GM18873 (cell line): ENCODE measurements around the gene CNIH2.

Experiments
- ATAC-seq: cut with Tn5 transposase; IDR thresholded peaks from one replicate; pipeline ENCODE4 v1.9.1; 2021; ENCODE audit warnings: mild to moderate bottlenecking, moderate library complexity, moderate number of reproducible peaks; ENCODE audit not compliant: unreplicated experiment, low FRiP score

CNIH2 gene

DNA sequence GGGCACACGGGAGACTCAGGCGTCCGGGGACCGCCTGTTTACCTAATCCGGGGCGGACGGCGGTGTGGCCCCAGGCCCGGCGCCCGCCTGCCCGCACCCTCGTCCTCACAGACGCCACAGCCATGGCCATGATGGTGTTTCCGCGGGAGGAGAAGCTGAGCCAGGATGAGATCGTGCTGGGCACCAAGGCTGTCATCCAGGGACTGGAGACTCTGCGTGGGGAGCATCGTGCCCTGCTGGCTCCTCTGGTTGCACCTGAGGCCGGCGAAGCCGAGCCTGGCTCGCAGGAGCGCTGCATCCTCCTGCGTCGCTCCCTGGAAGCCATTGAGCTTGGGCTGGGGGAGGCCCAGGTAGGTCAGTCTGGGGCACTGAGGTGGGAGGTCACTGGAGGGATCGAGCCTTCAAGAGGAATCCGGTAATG is 19.5 kb upstream of the CNIH2 start:
- ATAC-seq, result peak; percentile 4

DNA sequence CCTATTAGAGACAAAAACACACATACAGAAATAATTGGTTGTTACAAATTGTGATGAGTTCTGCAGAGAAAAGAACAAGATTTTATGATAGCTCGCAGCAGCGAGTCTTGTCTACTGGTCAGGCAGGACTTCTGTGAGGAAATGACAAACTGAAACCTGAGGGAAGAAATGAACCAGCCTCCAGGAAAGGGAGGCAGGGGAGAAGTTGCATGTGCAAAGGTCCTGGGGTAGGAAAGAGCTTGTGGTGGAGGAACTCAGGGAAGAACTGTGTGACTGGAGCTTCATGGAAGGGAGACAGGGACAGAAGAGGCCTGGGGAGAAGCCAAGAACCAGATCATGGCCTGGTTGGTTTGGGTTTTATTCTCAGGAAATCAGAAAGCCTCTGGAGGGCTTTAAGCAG is 18.8 kb upstream of the CNIH2 start:
- ATAC-seq, result no peak

DNA sequence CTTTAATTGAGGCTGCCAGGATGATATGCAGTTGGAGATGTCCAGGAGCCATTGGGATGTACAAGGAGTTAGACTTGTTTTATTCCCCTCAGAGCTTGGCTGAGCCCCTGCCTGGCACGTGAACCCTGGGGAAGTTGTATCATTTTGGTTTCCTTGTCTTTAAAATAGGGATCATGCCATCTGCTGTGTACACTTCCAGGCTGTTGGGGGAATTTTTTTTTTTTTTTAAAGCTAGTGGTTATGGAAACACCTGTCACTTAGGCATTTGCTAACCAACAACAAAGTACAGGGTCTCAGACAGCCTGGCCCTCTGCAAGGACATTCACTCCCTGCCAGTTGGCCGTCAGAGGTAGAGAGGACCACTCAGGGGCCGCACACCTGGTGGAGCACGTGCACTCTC is 18.0 kb upstream of the CNIH2 start:
- ATAC-seq, result no peak

DNA sequence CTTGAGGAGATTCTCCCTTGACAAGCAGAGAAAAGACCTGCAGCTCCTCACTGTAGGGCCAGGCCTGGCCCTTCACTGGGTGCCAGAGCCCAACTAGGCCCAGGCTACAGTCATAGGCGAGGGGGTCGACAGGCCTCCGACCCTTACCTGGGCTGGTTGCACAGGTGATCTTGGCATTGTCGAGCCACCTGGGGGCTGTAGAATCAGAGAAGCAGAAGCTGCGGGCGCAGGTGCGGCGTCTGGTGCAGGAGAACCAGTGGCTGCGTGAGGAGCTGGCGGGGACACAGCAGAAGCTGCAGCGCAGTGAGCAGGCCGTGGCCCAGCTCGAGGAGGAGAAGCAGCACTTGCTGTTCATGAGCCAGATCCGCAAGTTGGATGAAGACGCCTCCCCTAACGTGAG is 16.4 kb upstream of the CNIH2 start:
- ATAC-seq, result no peak

DNA sequence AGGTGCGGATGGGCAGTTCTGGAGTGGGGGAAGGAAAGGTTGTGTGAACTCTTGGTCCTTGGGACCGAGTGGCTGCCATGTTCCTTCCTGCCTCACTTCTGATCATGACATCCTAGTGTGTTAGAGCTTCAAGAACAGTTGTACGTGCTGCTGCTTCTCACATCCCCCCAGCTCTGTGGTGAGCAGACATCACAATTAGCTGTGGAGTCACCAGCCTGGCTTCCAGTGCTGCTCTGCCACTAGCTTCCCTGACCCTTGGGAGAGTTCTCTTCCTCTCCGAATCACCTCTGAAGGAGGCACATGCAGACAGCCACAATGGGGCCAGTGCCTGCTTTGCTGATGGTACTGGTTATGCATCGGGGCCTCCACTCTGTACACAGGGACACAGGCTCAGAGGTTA is 15.8 kb upstream of the CNIH2 start:
- ATAC-seq, result no peak

DNA sequence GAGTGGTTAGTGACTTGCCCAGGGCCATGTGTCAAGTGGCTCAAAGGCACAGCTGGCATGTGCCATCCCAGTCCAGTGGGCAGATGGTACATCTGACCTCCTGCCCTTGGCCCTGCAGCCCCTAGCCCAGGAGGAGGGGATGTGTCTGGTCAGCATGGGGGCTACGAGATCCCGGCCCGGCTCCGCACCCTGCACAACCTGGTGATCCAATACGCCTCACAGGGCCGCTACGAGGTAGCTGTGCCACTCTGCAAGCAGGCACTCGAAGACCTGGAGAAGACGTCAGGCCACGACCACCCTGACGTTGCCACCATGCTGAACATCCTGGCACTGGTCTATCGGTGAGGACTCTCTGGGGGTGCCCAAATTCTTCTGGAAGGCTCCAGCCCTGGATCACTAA is 15.3 kb upstream of the CNIH2 start:
- no peak for ATAC-seq

DNA sequence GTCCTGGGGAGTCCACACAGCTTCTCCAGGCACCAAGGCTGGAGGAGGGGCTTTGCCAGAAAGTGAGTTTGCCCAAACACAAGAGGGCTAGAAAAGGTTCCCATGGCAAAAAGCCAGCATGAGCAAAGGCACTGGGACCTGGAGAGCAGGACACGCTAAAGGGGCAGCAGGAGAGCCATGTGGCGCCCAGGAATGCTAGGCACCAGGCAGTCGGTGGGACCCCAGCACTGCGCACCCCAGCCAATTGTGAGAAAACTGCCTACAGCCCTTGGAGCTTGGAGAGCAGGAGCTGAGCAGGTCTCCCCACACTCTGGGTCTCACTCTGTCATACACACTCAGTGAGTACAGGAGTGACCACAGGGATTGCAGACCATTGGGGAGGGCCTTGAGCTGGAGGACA is 14.7 kb upstream of the CNIH2 start:
- no peak for ATAC-seq

DNA sequence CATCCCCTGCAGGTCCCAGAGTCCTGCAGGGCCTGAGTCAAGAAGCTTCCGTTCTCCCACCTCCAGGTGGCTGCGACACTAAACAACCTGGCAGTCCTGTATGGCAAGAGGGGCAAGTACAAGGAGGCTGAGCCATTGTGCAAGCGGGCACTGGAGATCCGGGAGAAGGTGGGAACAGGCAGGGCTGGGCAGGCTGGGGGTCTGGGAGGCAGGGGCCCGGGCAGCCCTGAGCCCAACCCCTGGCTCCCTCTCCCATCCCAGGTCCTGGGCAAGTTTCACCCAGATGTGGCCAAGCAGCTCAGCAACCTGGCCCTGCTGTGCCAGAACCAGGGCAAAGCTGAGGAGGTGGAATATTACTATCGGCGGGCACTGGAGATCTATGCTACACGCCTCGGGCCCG is 14.2 kb upstream of the CNIH2 start:
- no peak for ATAC-seq

DNA sequence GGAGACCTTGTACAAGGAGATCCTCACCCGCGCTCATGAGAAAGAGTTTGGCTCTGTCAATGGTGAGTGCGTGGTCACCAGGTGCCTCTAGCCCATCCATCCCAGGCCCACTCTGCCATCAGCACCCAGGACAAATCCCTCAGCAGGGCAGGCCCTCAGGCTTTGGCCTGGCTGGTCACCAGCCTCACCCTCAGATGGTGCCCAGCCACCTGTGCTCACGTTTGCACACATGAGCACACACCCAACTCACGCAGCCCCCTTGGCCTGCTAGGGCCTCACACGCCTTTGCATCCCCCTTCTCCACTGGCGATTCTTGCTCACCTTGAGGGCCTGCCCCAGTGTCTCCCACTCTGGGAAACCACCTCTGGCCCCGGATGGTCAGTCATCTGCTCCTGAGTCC is 13.6 kb upstream of the CNIH2 start:
- no peak for ATAC-seq

DNA sequence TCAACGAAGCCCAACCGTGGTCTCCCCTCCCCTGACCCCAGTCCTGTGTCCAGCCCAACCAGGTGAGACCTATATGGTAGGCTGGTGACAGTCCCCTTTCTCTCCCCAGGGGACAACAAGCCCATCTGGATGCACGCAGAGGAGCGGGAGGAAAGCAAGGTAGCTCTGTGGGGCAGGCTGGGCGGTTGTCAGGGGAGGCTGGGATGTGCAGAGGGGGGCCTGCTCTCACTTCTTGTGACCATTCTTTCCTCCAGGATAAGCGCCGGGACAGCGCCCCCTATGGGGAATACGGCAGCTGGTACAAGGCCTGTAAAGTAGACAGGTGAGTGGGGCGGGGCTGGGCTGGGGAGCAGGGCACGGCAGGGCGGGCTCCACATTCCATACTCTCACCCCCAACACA is 13.1 kb upstream of the CNIH2 start:
- ATAC-seq, result no peak

DNA sequence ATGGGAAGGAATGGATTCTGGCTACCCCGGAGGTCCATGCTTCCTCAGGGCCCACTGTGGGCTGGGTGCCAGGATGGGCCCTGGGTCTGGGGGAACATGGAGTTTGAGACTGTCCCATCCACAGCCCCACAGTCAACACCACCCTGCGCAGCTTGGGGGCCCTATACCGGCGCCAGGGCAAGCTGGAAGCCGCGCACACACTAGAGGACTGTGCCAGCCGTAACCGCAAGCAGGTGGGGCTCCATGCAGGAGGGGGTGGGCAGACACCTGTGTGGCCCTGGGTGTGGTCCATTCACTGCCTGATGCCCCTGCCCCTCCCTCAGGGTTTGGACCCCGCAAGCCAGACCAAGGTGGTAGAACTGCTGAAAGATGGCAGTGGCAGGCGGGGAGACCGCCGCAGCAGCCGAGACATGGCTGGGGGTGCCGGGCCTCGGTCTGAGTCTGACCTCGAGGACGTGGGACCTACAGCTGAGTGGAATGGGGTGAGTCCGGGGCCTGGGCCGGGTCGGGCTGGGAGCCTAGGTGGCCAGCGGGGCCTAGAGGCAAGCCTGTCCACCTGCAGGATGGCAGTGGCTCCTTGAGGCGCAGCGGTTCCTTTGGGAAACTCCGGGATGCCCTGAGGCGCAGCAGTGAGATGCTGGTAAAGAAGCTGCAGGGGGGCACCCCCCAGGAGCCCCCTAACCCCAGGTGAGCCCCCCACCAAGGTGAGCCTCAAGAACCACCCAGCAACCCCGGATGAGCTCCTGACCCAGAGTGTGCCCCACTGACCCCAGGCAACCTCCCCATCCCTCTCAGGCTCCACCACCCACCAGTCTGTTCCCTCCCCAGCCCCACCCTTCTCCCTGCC is 12.2 kb upstream of the CNIH2 start:
- no peak for ATAC-seq

DNA sequence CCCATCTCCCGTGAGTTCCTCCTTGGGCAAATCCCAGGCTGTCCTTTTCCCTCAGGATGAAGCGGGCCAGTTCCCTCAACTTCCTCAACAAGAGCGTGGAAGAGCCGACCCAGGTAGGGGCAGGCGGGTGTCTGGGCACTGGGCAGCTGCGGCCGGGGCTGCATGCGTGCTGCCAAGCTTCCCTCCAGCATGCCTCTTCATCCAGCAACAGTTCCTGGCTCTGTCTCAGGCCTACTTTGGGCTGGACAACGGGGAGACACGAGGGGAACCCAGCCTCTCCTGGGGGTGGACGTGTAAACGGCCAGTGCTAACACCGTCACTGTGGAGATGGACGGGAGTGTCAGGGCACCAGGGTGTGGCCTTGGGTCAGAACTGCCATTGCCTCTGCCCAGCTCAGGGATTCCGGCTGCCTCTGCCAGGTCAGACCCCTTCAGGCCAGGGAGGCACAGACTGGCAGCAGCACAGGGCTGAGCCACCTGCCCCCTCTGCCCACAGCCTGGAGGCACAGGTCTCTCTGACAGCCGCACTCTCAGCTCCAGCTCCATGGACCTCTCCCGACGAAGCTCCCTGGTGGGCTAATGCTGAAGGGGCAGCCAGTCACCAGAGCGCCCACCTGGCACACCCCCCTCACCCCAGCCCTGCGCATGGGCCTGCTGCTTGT is 11.5 kb upstream of the CNIH2 start:
- ATAC-seq, result no peak

DNA sequence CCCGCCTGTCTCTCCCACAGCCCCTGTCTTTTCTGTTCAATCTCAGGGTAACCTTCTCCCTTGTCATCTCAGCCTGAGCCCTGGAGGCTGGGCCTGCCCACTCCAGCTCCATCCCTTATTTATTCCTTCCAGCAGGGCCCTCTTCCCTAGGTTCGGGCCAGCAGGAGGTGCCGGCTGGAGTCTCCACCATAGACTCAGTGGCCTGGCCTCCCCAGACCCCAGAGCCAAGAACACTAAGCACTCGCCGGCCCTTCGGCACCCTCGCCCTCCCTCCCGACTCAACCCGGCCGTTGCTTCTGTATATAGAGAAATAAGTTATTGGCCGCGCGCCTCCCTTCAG is 11.0 kb upstream of the CNIH2 start:
- no peak for ATAC-seq

DNA sequence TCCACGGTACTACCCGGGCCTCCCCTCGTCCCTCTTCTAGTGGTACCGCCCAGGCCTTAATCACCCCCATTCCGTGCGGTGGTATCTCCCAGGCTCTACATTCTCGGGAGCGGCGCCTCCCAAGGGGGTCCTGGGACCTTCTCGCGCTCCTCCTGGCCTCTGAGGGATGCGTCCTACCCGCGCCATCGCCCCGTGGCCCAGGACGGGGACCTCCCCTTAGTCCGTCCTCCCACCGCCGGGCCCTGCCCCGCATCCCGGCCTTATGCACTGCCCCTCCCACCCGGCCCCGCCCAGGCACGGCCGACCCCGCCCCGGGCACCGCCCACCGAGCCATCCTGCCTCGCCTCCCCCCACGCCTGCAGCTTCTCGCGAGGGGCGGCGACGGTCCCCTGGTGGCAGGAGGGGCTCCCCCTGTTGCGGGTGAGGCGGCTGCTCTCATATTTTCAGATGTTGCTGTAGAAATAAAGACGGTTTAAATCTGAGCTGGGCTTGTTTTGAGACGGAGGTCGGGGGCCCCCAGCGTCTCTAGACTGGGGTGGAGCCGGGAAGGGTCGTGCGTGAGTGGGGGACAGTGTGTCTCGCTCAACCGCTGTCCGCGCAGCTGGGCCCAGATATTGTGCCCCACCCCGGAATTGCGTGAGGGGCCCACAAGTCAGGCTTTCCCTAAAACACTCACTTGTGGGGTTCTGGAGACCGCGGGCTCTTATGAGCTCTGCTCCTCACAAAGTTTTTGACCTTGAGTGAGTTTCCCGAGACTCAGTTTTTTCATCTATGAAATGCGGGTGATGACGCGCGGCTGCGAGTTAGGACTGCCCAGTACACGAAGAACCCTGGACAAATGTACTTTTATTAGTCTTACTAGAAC is 10.4 kb upstream of the CNIH2 start:
- peak; percentile 30 for ATAC-seq

DNA sequence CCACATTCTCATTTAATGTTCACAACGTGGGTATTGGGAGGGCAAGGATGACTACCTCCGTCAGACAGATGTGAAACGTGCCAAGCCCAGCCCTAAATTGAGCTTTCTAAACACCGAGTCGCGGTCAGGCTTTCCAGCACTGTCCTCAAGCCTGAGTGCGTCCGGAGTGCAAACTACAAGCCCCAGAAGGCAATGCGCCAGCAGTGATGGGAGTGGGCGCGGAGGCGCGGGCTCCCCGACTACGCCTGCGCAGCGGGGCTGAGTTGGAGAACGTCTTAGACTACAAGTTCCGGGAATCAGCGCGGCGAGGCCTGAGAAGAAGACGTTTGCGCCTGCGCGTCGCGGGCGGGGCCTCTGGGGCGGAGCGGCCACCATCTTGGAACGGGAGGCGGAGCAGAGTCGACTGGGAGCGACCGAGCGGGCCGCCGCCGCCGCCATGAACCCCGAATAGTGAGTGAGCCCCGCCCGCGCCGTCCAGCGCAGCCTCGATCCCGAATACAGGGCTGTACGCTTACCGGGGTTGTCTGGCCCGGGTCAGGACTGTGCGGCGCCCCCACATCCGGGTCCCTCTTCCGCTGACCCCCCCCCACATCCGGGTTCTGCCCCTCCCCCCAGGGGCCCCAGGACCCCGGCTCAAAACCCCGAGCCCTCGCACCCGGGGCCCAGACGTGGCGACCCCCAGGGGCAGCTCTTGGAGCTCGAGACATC is 9.6 kb upstream of the CNIH2 start, which contains the start of gene RAB1B:
RAB1B (plus strand) TSS at position 396 of the 708 bp plus-strand sequence; CDS start at position 437, 41 bp downstream.
- ATAC-seq, result peak; percentile 78

DNA sequence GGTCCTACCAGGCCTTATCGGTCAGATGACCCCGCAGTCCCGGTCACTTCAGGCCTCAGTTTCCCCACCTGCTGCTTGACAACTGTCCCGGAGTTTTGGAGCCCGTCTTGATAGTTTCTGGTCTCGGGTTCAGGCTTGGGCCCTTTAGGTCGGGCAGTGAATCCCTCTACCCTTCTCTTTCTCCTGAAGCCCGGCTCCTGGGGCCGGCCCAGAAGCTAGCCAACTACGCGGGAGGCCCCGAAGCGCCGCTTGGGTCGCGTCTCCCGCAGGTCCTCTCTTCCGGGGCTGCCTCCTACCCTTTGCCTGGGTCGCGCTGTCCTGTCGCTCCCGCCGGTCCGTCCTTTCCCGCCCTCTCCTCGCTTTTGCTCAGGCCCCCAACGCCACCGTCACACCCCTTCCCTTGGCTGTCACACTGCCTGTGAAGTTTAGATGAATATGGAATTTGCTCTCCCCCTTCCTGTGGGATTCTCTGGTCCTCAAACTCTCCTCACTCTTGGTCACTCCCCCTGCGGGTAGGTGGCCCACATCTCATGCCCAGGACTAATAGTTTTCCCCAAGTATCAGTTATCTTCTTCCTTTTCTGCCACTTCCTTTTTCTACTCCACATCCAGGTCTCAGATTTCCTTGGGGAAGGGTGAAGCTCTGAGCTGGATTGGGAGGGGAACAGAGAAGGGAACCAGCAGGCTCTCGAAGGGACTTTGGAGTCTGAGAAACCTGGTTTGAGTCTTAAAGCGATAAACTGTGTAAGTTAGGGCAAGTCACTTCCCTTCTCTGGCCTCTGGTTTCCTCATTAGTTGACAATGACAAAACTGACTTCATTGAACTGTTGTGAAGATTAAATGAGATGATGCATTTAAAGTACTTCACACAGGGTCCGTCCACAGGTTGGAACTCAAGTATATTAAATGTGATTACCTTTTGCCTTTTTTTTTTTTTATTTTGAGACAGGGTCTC is 8.7 kb upstream of the CNIH2 start:
- no peak for ATAC-seq

DNA sequence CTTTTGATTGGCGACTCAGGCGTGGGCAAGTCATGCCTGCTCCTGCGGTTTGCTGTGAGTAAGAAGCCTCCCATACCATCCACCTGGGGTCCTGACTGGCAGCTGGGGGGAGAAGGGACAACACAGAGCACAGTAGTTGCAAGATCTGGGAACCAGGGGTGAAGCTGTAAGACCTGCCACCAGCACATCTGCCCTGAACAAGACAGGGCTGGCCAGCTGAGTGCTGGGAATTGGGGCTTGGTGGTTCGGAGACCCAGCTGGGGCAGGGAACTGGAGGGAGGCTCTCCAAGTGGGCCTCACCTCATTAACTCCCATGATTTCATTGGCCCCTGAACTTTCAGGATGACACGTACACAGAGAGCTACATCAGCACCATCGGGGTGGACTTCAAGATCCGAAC is 6.2 kb upstream of the CNIH2 start:
- no peak for ATAC-seq

DNA sequence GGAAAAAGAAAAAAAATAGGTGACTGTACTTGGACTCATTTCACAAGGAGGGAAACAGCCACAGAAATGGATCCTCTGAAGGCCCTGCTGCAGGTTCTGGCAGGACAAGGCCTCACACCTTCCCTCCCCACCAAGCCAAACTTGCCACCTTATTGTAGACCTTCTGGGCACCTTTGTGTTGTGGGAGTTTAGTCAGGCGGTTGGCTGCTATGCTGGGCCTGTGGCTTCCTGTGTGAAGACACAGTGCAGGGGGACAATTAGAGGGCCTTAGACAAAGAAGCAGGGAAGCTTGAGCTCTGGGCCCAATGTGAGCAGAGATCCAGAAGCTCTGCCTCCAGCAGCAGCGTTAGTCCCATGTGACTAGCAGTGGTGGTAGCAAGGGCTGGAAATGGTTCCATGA is 5.4 kb upstream of the CNIH2 start:
- no peak for ATAC-seq

DNA sequence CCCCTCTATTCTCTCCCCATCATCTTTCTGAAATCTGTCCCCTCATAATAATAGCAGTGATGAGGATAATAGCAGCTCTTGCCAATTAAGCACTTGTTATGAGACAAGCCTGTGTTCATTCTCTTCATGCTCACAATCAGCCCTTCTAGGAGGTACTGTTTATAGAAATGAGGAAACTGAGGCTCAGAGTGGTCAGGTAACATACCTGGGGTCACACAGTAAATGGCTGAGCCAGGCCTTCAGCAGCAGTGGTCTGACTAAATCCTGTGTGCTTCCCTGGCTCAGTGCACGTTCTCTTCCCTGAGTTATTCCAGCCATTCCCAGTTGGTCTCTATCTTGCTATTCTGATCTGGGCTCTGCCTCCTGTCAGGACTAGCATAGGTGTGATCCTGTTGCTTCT is 3.8 kb upstream of the CNIH2 start:
- no peak for ATAC-seq
